ENCODE measurements around the gene C2orf78.
"Not testable (repeated sequence)": the region's sequence is repeated elsewhere in the genome, so short reads cannot be mapped to it uniquely, and the experiment has no call there.

C2orf78 gene

GRCh38 chr2:73766994-73767393 lies 17.0 kb upstream of the C2orf78 start:
- H3K36me3 Mint-ChIP-seq = peaks cover 31% of the 10 kb centered on the region
- H3K4me3 Mint-ChIP-seq = no peak overlapping the region
- H3K27ac Mint-ChIP-seq = peak overlapping the region; percentile 43
- H3K4me1 Mint-ChIP-seq = peaks cover 29% of the 10 kb centered on the region
- no peaks in the 10 kb centered on the region for H3K9me3 Mint-ChIP-seq
- no peaks in the 10 kb centered on the region for H3K27me3 Mint-ChIP-seq

- no peaks in the 10 kb centered on the region for H3K9me3 Mint-ChIP-seq
- peaks cover 43% of the 10 kb centered on the region for H3K36me3 Mint-ChIP-seq
- H3K4me1 Mint-ChIP-seq = peaks cover 54% of the 10 kb centered on the region
- no peaks in the 10 kb centered on the region for H3K27me3 Mint-ChIP-seq
- H3K27ac Mint-ChIP-seq = peak overlapping the region; percentile 1
- no peak overlapping the region for H3K4me3 Mint-ChIP-seq
Observed at GRCh38 chr2:73770725-73771124, 13.3 kb upstream of the C2orf78 start.

- Mint-ChIP-seq H3K27me3 (no peaks in the 10 kb centered on the region), H3K36me3 (peaks cover 31% of the 10 kb centered on the region), H3K4me3 (no peak overlapping the region), H3K4me1 (peaks cover 63% of the 10 kb centered on the region), H3K27ac (no peak overlapping the region), H3K9me3 (no peaks in the 10 kb centered on the region)
Observed at GRCh38 chr2:73772819-73773218, 11.2 kb upstream of the C2orf78 start.

- Mint-ChIP-seq H3K27me3 (no peaks in the 10 kb centered on the region), H3K9me3 (no peaks in the 10 kb centered on the region), H3K36me3 (peaks cover 19% of the 10 kb centered on the region), H3K27ac (no peak overlapping the region), H3K4me3 (no peak overlapping the region), H3K4me1 (peaks cover 55% of the 10 kb centered on the region)
Observed at GRCh38 chr2:73776381-73776780, 7.6 kb upstream of the C2orf78 start.

- no peak overlapping the region for H3K27ac Mint-ChIP-seq
- H3K36me3 Mint-ChIP-seq = peaks cover 18% of the 10 kb centered on the region
- no peaks in the 10 kb centered on the region for H3K27me3 Mint-ChIP-seq
- no peak overlapping the region for H3K4me3 Mint-ChIP-seq
- peaks cover 53% of the 10 kb centered on the region for H3K4me1 Mint-ChIP-seq
- H3K9me3 Mint-ChIP-seq = no peaks in the 10 kb centered on the region
Observed at GRCh38 chr2:73776869-73777519, 7.0 kb upstream of the C2orf78 start.

- Mint-ChIP-seq H3K4me1 (peaks cover 40% of the 10 kb centered on the region), H3K36me3 (peaks cover 11% of the 10 kb centered on the region), H3K4me3 (peak overlapping the region; percentile 99), H3K27ac (peak overlapping the region; percentile 96)
- not testable (repeated sequence) for H3K9me3 Mint-ChIP-seq, H3K27me3 Mint-ChIP-seq
Observed at GRCh38 chr2:73778867-73779466, 5.0 kb upstream of the C2orf78 start.

GRCh38 chr2:73779467-73780236 lies 4.3 kb upstream of the C2orf78 start, which contains the start of gene DUSP11:
TSS of gene DUSP11 (minus strand) at chr2:73780103. CDS start at chr2:73779974, 129 bp downstream.
- Mint-ChIP-seq H3K36me3 (peaks cover 6% of the 10 kb centered on the region), H3K4me1 (peaks cover 33% of the 10 kb centered on the region), H3K27me3 (no peaks in the 10 kb centered on the region), H3K27ac (peak within 1 kb of the TSS; percentile 96), H3K9me3 (no peaks in the 10 kb centered on the region), H3K4me3 (peak within 1 kb of the TSS; percentile 99)

- Mint-ChIP-seq H3K27me3 (no peaks in the 10 kb centered on the region), H3K36me3 (peaks cover 4% of the 10 kb centered on the region), H3K4me3 (peak overlapping the region; percentile 99), H3K4me1 (peaks cover 30% of the 10 kb centered on the region), H3K27ac (peak overlapping the region; percentile 96), H3K9me3 (no peaks in the 10 kb centered on the region)
Observed at GRCh38 chr2:73780237-73780582, 3.8 kb upstream of the C2orf78 start.

- H3K27ac Mint-ChIP-seq, H3K9me3 Mint-ChIP-seq, H3K27me3 Mint-ChIP-seq, H3K4me3 Mint-ChIP-seq, H3K4me1 Mint-ChIP-seq, H3K36me3 Mint-ChIP-seq: not testable (repeated sequence)
Observed at GRCh38 chr2:73783402-73783801, 581 bp upstream of the C2orf78 start.

GRCh38 chr2:73811878-73812277 lies 27.9 kb downstream of the C2orf78 start:
- H3K27me3 Mint-ChIP-seq = peaks cover 3% of the 10 kb centered on the region
- no peak overlapping the region for H3K27ac Mint-ChIP-seq
- no peaks in the 10 kb centered on the region for H3K36me3 Mint-ChIP-seq
- H3K9me3 Mint-ChIP-seq = no peaks in the 10 kb centered on the region
- H3K4me1 Mint-ChIP-seq = no peaks in the 10 kb centered on the region
- H3K4me3 Mint-ChIP-seq = no peak overlapping the region

- peaks cover 3% of the 10 kb centered on the region for H3K27me3 Mint-ChIP-seq
- H3K9me3 Mint-ChIP-seq = no peaks in the 10 kb centered on the region
- H3K4me3 Mint-ChIP-seq = no peak overlapping the region
- no peak overlapping the region for H3K27ac Mint-ChIP-seq
- no peaks in the 10 kb centered on the region for H3K4me1 Mint-ChIP-seq
- H3K36me3 Mint-ChIP-seq = no peaks in the 10 kb centered on the region
Observed at GRCh38 chr2:73812635-73813034, 28.7 kb downstream of the C2orf78 start.

GRCh38 chr2:73818296-73818695 lies 34.3 kb downstream of the C2orf78 start:
- no peaks in the 10 kb centered on the region for H3K36me3 Mint-ChIP-seq
- peaks cover 2% of the 10 kb centered on the region for H3K27me3 Mint-ChIP-seq
- H3K4me3 Mint-ChIP-seq = no peak overlapping the region
- no peak overlapping the region for H3K27ac Mint-ChIP-seq
- no peaks in the 10 kb centered on the region for H3K9me3 Mint-ChIP-seq
- H3K4me1 Mint-ChIP-seq = peaks cover 13% of the 10 kb centered on the region

- Mint-ChIP-seq H3K9me3 (no peaks in the 10 kb centered on the region), H3K4me3 (no peak overlapping the region), H3K27ac (peak overlapping the region; percentile 79), H3K4me1 (peaks cover 23% of the 10 kb centered on the region), H3K27me3 (no peaks in the 10 kb centered on the region), H3K36me3 (no peaks in the 10 kb centered on the region)
Observed at GRCh38 chr2:73821227-73821626, 37.2 kb downstream of the C2orf78 start.

- Mint-ChIP-seq H3K36me3 (no peaks in the 10 kb centered on the region), H3K4me3 (no peak overlapping the region), H3K27me3 (no peaks in the 10 kb centered on the region), H3K9me3 (no peaks in the 10 kb centered on the region), H3K4me1 (peaks cover 23% of the 10 kb centered on the region), H3K27ac (peak overlapping the region; percentile 79)
Observed at GRCh38 chr2:73821669-73822068, 37.7 kb downstream of the C2orf78 start.

GRCh38 chr2:73822276-73822675 lies 38.3 kb downstream of the C2orf78 start:
- Mint-ChIP-seq H3K27ac (no peak overlapping the region), H3K4me3 (no peak overlapping the region), H3K36me3 (no peaks in the 10 kb centered on the region), H3K27me3 (no peaks in the 10 kb centered on the region), H3K9me3 (no peaks in the 10 kb centered on the region), H3K4me1 (peaks cover 24% of the 10 kb centered on the region)

GRCh38 chr2:73822991-73823390 lies 39.0 kb downstream of the C2orf78 start:
- Mint-ChIP-seq H3K27me3 (no peaks in the 10 kb centered on the region), H3K9me3 (no peaks in the 10 kb centered on the region), H3K27ac (no peak overlapping the region), H3K4me1 (peaks cover 29% of the 10 kb centered on the region), H3K36me3 (no peaks in the 10 kb centered on the region), H3K4me3 (no peak overlapping the region)
